Hepatocyte (in vitro differentiated cells): ENCODE measurements around the gene CHD9. TPM values are rescaled to one million over a fixed set of nuclear protein-coding genes. Genes with fewer than 3 reads are reported as not detected.
A peak's percentile ranks its signal among the peaks of the same experiment; 100 is the strongest.

Experiments used
- DNase-seq: peaks from one replicate; pipeline ENCODE4 v3.0.0-alpha.2; 2016; ENCODE audit warnings: low spot score
- H2AFZ ChIP-seq: fragments of 200-600 bp; sonication (generic); 2 replicates; pipeline ENCODE4 v1.6.0; 2016; ENCODE audit warnings: antibody characterized with exemption, mild to moderate bottlenecking
- H3K27ac ChIP-seq: fragments of 200-600 bp; sonication (generic); 2 replicates; pipeline ENCODE4 v1.5.1; 2016; ENCODE audit warnings: mild to moderate bottlenecking
- H3K27me3 ChIP-seq: fragments of 200-600 bp; sonication (generic); 2 replicates; pipeline ENCODE4 v1.6.1; 2016
- H3K36me3 ChIP-seq: fragments of 200-600 bp; sonication (generic); replicated peaks from 2 replicates; pipeline ENCODE4 v1.5.1; 2016; ENCODE audit warnings: low read depth; ENCODE audit not compliant: insufficient read depth
- H3K4me1 ChIP-seq: fragments of 200-600 bp; sonication (generic); 2 replicates; pipeline ENCODE4 v1.5.1; 2016; ENCODE audit warnings: mild to moderate bottlenecking, moderate library complexity; ENCODE audit not compliant: insufficient read depth
- H3K4me2 ChIP-seq: fragments of 200-600 bp; sonication (generic); 2 replicates; pipeline ENCODE4 v1.6.0; 2016
- H3K4me3 ChIP-seq: fragments of 200-600 bp; sonication (generic); 2 replicates; pipeline ENCODE4 v1.5.1; 2016; ENCODE audit warnings: mild to moderate bottlenecking
- H3K79me2 ChIP-seq: fragments of 200-600 bp; sonication (generic); 2 replicates; pipeline ENCODE4 v1.6.0; 2017; ENCODE audit warnings: mild to moderate bottlenecking
- H3K9me2 ChIP-seq: fragments of 200-600 bp; sonication (generic); replicated peaks from 2 replicates; pipeline ENCODE4 v1.6.0; 2017; ENCODE audit warnings: mild to moderate bottlenecking; ENCODE audit not compliant: insufficient read depth
- H3K9me3 ChIP-seq: fragments of 200-600 bp; sonication (generic); 2 replicates; pipeline ENCODE4 v1.5.1; 2016; ENCODE audit warnings: low read depth, mild to moderate bottlenecking
- H4K20me1 ChIP-seq: fragments of 200-600 bp; sonication (generic); 2 replicates; pipeline ENCODE4 v1.6.0; 2016; ENCODE audit warnings: mild to moderate bottlenecking; ENCODE audit not compliant: insufficient read depth, poor library complexity, severe bottlenecking
- CTCF ChIP-seq: fragments of 200-600 bp; sonication (generic); IDR thresholded peaks from 2 replicates; pipeline ENCODE4 v1.5.1; 2016; ENCODE audit warnings: antibody characterized with exemption, mild to moderate bottlenecking; ENCODE audit not compliant: poor library complexity
- EZH2 ChIP-seq: fragments of 200-600 bp; sonication (generic); IDR thresholded peaks from 2 replicates; pipeline ENCODE4 v1.6.1; 2016; ENCODE audit warnings: antibody characterized with exemption, mild to moderate bottlenecking, borderline replicate concordance
- EZH2phosphoT487 ChIP-seq: fragments of 200-600 bp; sonication (generic); IDR thresholded peaks from one replicate; pipeline ENCODE4 v1.6.1; 2018; ENCODE audit warnings: antibody characterized with exemption, mild to moderate bottlenecking, low read depth, moderate library complexity; ENCODE audit not compliant: unreplicated experiment, severe bottlenecking
- WGBS: methylation state at CpG from one replicate; pipeline ENCODE4 v1.1.6; 2016; ENCODE audit warnings: low lambda C conversion rate; ENCODE audit errors: missing lambda C conversion rate; 5-methylcytosine and 5-hydroxymethylcytosine counted together
- polyA plus RNA-seq: library from polyadenylated mRNA; unstranded; fragments of >200 nt; fragmentation: Nextera tagmentation; extraction: Ambion mirVana; gene quantifications from 2 replicates; pipeline ENCODE4 v1.2.1, GENCODE V29; 2016
- total RNA-seq: library from RNA; depleted of rRNA; stranded (reverse); fragments of >200 nt; gene quantifications from 2 replicates; pipeline ENCODE4 v1.2.3, GENCODE V29; 2014

Gene CHD9
- total and polyA plus RNA-seq, 2 experiments from 2014 or later = 54.9 to 68.2 TPM

- peak overlapping the region; percentile 1 for H3K4me3 ChIP-seq
- no peaks in the 10 kb centered on the region for H3K36me3 ChIP-seq
- TF ChIP-seq EZH2phosphoT487 (no peak), CTCF (no peak), EZH2 (no peak)
- peak overlapping the region; percentile 97 for H3K27ac ChIP-seq
- no peaks in the 10 kb centered on the region for H3K27me3 ChIP-seq
- DNase-seq = no peak
- peak overlapping the region; percentile 68 for H3K4me2 ChIP-seq
- 68% methylated on average over 9 of the region's 9 CpGs for WGBS
- H3K9me2 ChIP-seq = no peaks in the 10 kb centered on the region
- H2AFZ ChIP-seq = peak overlapping the region; percentile 2
- peaks cover 57% of the 10 kb centered on the region for H3K79me2 ChIP-seq
- H4K20me1 ChIP-seq = no peaks in the 10 kb centered on the region
- peaks cover 27% of the 10 kb centered on the region for H3K4me1 ChIP-seq
- H3K9me3 ChIP-seq = no peaks in the 10 kb centered on the region
These were observed 45.4 kb downstream of the CHD9 start for GRCh38 chr16:53100131-53100748.

- Histone ChIP-seq H3K79me2 (peaks cover 53% of the 10 kb centered on the region), H3K4me1 (peaks cover 27% of the 10 kb centered on the region), H3K4me2 (no peak overlapping the region), H3K9me3 (no peaks in the 10 kb centered on the region), H3K27ac (peak overlapping the region; percentile 97), H4K20me1 (no peaks in the 10 kb centered on the region), H3K36me3 (no peaks in the 10 kb centered on the region), H3K9me2 (no peaks in the 10 kb centered on the region), H2AFZ (no peak overlapping the region), H3K4me3 (no peak overlapping the region), H3K27me3 (no peaks in the 10 kb centered on the region)
- WGBS = 82% methylated on average over 1 of the region's 1 CpG
- no peak for DNase-seq
- TF ChIP-seq CTCF = no peak
- TF ChIP-seq EZH2 = no peak
- no peak for TF ChIP-seq EZH2phosphoT487
These were observed 46.1 kb downstream of the CHD9 start for GRCh38 chr16:53100889-53101288.

- Histone ChIP-seq H3K79me2 (peaks cover 48% of the 10 kb centered on the region), H3K4me3 (no peak overlapping the region), H3K4me2 (no peak overlapping the region), H3K9me3 (no peaks in the 10 kb centered on the region), H3K27me3 (no peaks in the 10 kb centered on the region), H2AFZ (no peak overlapping the region), H3K36me3 (no peaks in the 10 kb centered on the region), H4K20me1 (no peaks in the 10 kb centered on the region), H3K9me2 (no peaks in the 10 kb centered on the region), H3K27ac (no peak overlapping the region), H3K4me1 (peaks cover 21% of the 10 kb centered on the region)
- WGBS = 57% methylated on average over 4 of the region's 4 CpGs
- no peak for DNase-seq
- no peak for TF ChIP-seq EZH2
- no peak for TF ChIP-seq CTCF
- no peak for TF ChIP-seq EZH2phosphoT487
These were observed 49.0 kb downstream of the CHD9 start for GRCh38 chr16:53103811-53104210.
